GM19438 (cell line): ENCODE results near the gene HTRA2.

Experiments
- ATAC-seq: cut with Tn5 transposase; IDR thresholded peaks from one replicate; pipeline ENCODE4 v1.9.1; 2021; ENCODE audit warnings: low read depth; ENCODE audit not compliant: unreplicated experiment

Gene HTRA2

DNA sequence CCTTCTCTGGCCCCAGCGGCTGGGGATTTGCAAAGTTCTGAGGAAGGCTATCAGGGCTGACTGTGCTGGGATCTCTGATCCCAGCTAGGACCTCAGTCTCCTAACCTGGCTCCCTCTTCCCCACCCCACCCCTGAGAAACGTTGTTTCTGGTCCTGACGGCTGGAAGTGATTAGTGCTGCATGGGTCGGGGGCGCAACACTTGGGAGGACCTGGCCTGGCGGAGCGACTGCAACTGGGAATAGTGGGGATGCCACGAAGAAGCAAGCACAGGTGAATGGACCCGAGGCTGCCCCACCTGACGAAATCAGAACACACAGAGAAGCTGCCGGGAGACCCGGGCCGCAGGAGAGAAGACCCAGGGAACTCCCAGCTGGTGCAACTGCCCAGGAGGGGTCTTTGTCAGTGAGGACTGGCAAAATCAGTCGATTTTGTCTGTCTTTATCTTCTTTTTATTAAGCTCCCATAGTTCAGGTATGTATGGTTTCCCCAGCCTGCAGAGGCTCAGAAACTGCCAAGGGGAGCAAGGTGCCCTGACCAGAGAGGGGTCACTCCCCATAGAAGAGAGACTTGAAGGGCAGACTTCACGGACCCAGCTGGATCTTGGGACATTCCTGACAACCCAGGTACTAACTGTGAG, 29.7 kb upstream of the HTRA2 start:
- no peak for ATAC-seq

DNA sequence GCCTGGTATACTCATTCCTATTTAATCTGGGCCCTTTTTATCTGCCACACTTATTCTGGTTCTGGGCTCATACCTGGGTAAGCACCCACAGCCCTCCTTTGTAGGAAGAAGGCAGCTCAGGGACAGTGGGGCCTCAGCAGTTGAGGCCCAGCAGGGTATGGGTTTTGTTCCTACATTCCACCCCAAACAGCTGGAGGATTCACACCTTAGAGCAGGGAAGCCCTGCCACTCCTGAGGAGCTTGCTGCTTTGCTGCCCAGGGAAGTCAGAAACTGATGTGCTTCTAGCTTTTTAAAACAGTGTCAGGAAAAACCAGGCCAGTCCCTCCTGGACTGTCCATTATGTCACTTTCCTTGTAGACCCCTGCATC, 29.2 kb upstream of the HTRA2 start:
- no peak for ATAC-seq

- no peak for ATAC-seq
These were observed 28.2 kb upstream of the HTRA2 start for GRCh38 chr2:74501335-74502071.

- no peak for ATAC-seq
These were observed 27.5 kb upstream of the HTRA2 start for GRCh38 chr2:74502147-74502719.

GRCh38 chr2:74502720-74503505, 26.8 kb upstream of the HTRA2 start:
- peak; percentile 41 for ATAC-seq

GRCh38 chr2:74503506-74504475, 25.9 kb upstream of the HTRA2 start:
- no peak for ATAC-seq

GRCh38 chr2:74504591-74504990, 25.1 kb upstream of the HTRA2 start:
- no peak for ATAC-seq

DNA sequence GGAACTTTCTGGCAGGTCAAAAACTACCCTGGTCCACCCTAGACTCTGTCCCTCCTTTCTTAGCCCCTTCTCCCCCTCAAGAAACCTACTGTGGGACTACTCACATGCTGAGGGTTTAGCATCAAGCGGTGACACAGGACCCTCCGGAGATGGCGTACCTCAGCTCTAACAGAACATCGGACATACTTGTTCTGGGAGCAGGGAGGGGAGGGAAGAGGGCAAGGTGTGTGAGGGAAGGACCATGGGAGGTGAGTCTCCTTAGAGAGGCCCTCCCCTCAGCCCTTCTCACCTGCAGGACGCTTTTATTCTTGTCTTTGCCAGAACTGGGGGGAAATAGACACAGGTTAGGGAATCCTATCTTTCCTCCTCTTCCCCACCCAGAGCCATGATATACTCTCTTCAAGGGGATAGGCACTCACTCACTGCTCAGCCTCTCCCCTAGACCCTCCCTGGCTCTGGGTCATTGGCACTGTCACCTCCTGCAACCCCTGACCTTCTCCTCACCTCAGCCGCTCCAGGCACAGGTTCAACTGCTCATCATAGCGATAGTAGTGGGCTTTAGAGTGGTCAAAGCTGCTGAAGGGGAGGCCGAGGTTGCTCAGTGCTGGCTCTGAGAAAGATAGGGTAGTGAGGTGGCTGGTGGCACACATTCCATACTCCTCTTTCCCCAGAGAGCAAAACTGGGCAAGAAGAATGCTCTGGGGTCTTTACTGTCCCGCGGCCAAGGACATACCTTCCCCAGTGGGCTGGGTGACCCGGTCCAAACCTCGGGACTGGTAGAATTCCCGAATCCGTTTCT, 24.1 kb upstream of the HTRA2 start:
- no peak for ATAC-seq

DNA sequence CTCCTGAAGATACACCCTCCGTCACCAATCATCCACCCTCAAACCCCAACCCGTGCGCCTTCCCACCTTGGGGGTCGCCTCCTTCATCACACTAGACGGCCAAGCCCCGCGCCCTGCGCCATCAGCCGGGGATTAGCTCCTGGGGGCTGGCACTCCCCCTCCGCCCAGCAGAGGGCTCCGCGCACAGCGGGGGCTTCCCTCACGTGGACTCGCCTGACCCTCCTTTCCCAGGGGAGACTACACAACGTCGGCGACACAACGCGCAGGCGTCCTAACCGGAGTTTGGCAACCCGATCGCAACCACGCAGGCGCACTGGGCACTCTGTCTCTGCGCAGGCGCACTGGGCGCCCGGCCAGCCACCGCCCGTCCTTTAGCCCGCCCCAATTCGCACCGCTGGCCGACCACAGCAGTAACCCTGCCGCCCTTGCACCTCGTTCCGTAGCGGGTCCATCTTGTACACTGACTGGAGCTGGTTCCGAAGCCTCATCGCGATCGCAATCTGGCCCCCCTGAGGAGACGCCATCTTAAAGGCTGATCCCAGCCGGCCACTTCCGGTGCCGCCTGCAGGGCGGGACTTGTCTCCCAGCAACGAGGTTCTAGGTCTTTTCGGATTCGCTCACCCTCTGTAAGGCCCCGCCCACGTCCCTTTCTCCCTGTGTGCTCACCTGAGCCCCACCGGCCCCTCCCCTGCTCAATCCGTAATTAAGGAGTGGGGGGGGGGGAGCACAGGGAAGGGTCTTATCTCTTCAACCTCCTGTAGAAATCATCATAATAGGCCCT, 22.4 kb upstream of the HTRA2 start, which contains the start of gene PCGF1:
PCGF1 (minus strand) TSS at position 551 of the 781 bp plus-strand sequence; CDS start at position 524, 27 bp downstream.
- peak; percentile 91 for ATAC-seq

DNA sequence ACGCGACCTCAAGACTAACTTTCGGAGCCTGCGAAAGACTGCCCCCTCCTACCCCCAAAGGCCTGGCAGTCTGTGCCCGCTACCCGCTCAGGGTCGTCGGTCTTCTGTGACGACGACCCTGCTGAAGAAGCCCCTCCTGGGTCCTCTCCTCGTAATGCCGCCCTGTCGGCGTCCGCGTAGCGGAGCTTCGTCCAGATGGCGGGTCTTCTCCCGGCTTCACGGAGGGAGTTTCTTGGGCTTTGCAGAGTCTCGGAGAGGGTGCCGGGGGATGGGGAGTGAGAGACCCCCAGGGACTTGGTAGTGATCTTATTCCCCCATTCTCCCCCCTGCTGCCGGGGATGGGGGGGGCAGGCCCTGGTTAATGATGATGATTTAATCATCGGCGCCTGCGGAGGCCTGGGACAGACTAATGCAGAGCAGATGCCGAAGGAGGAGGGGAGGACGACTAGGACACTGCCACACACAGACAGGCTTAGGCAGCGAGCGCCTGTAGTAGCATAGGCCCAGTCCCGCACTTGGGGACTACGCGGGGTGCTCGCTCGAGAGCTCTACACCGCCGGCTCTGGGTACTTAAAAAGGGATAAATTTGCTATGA, 21.7 kb upstream of the HTRA2 start:
- peak; percentile 2 for ATAC-seq

- no peak for ATAC-seq
These were observed 19.5 kb upstream of the HTRA2 start for GRCh38 chr2:74510272-74510671.

DNA sequence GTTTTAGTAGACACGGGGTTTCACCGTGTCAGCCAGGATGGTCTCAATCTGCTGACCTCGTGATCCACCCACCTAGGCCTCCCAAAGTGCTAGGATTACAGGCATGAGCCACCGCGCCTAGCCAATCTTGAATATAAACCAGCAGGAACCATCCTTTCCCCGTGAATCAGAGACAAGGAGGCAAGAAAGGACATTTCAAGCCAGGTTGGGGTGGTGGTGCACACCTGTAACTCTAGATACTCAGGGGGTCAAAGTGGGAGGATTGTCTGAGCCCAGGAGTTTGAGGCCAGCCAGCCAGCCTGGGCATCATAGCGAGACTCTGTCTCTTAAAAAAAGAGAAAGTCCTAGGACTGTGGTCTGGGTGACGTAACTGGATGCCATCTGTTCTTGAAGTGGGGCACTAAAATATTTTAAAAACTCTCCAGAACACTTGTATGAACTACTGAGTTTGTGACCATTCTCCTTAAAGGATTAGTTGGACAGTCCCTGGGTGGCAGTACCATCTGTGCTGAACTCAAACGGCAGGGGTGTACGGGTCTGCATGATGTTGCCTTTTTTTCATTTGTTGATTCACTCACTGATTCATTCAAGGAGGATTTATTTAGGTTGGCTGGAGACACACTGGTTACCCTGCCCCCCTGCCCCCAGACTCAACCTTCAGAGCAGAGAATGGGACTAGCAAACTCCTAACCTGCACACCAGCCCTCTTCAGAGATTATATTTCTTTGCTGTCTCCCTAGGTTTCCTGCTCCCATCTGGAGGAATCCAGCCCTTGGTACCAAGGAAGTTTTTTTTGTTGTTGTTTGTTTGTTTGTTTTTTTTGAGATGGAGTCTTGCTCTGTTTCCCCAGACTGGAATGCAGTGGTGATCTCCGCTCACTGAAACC, 18.4 kb upstream of the HTRA2 start:
- ATAC-seq: no peak

- no peak for ATAC-seq
These were observed 16.8 kb upstream of the HTRA2 start for GRCh38 chr2:74512744-74513604.

GRCh38 chr2:74513605-74514367, 15.9 kb upstream of the HTRA2 start:
- no peak for ATAC-seq
